Fibroblast of mammary gland (primary cell): Measurements from ENCODE around the gene GALK2.

Source experiments
- DNase-seq: peaks from one replicate; pipeline ENCODE4 v3.0.0-alpha.2; 2010; ENCODE audit warnings: low read depth
- H3K4me3 ChIP-seq: 2 replicates; pipeline ENCODE4 v1.5.1; 2011; ENCODE audit warnings: low read depth, mild to moderate bottlenecking, low read length, moderate library complexity; ENCODE audit not compliant: control insufficient read depth
- TF ChIP-seq, protein P1 (sequence below): conservative IDR thresholded peaks from 2 replicates; pipeline ENCODE4 v1.5.1; 2011; ENCODE audit warnings: low read depth, low read length, inconsistent platforms; ENCODE audit not compliant: control insufficient read depth, insufficient read depth

GALK2 gene

DNA sequence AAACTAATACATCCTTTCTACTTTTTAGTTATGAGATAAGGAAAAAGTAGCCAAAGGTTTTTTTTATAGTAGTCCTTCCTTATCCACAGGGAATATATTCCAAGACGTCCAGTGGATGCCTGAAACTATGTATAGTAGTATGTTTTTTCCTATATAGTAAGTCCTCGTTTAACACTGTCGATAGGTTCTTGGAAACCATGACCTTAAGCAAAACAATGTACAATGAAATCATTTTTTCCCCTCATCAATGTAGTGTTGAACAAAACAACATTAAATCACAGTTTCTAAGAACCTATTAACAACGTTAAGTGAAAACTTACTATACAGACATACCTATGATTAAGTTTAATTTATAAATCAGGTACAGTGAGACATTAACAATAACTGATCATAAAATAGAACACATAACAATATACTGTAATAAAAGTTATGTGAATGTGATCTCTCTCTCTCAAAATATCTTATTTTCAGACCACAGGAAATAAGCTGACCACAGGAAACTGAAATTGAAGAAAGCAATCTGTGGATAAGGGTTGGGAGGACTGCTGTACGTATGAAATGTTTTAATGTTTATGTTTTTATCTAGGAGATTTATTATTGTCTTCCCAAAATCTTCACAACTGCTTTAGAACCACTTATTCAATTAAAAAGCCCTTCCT is 35.2 kb upstream of the GALK2 start:
- DNase-seq, result no peak
- TF ChIP-seq, protein P1, sequence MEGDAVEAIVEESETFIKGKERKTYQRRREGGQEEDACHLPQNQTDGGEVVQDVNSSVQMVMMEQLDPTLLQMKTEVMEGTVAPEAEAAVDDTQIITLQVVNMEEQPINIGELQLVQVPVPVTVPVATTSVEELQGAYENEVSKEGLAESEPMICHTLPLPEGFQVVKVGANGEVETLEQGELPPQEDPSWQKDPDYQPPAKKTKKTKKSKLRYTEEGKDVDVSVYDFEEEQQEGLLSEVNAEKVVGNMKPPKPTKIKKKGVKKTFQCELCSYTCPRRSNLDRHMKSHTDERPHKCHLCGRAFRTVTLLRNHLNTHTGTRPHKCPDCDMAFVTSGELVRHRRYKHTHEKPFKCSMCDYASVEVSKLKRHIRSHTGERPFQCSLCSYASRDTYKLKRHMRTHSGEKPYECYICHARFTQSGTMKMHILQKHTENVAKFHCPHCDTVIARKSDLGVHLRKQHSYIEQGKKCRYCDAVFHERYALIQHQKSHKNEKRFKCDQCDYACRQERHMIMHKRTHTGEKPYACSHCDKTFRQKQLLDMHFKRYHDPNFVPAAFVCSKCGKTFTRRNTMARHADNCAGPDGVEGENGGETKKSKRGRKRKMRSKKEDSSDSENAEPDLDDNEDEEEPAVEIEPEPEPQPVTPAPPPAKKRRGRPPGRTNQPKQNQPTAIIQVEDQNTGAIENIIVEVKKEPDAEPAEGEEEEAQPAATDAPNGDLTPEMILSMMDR, result no peak
- no peak overlapping the region for H3K4me3 ChIP-seq

DNA sequence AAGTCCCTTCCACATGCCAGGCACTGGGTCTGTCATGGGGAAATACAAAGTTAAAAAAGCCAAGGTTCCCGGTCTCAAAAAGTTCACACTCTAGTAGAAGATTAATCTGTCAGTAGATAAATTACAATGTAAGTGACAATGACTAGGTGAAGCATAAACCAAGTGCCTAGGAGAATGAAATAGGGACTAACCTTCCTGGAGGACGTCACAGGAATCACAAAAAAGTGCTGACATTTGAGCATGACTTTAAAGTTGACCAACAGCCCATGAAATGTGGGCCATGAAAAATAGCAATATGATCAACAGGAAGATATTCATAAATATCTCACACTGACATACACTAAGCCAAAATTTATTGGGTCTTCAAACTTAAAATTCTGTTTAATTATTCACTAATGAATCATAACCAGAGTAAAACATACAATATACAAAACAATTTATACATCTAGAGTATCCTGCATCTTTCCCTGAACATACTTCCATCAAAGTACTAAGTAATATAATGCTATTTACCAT is 34.6 kb upstream of the GALK2 start:
- DNase-seq, result no peak
- TF ChIP-seq, protein P1, result no peak
- no peak overlapping the region for H3K4me3 ChIP-seq

DNA sequence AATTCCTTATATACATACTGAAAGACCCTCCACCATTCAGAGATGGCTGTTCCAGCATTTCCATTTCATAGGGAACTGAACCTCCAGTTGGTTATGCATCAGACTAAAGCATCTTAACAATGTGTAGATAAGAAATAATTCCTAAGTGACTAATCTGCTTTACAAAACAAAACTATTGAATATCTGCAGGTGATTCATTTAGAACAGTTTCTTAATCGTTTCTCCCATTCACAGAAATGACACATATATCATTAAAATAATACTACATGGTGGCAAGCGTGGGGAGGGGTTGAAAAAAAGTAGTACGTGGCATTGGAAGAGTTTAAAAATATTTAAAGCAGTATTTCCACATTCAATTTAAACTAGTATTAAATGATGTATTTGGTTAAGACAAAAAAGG is 34.1 kb upstream of the GALK2 start:
- peak; percentile 74 for DNase-seq
- no peak overlapping the region for H3K4me3 ChIP-seq
- TF ChIP-seq, protein P1, result no peak

DNA sequence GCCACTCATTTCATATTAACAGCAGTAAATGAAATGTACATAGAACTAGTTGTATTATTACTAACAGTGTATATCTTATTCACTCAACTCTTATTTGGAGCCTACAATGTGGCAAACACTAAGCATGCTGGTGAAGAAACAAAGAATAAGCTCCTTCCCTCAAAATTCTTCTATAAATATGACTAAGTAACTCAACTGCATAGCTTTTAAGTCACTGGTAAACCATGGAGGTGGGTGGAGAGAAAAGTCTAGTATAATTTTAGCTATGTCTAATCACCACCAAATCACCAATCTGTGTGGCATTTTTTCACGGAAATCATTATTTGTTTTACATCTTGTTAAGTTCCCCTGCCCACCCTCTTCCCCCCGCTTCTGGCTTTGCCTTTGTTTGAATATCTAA is 32.2 kb upstream of the GALK2 start:
- no peak overlapping the region for H3K4me3 ChIP-seq
- DNase-seq, result peak; percentile 35
- TF ChIP-seq, protein P1, result no peak

DNA sequence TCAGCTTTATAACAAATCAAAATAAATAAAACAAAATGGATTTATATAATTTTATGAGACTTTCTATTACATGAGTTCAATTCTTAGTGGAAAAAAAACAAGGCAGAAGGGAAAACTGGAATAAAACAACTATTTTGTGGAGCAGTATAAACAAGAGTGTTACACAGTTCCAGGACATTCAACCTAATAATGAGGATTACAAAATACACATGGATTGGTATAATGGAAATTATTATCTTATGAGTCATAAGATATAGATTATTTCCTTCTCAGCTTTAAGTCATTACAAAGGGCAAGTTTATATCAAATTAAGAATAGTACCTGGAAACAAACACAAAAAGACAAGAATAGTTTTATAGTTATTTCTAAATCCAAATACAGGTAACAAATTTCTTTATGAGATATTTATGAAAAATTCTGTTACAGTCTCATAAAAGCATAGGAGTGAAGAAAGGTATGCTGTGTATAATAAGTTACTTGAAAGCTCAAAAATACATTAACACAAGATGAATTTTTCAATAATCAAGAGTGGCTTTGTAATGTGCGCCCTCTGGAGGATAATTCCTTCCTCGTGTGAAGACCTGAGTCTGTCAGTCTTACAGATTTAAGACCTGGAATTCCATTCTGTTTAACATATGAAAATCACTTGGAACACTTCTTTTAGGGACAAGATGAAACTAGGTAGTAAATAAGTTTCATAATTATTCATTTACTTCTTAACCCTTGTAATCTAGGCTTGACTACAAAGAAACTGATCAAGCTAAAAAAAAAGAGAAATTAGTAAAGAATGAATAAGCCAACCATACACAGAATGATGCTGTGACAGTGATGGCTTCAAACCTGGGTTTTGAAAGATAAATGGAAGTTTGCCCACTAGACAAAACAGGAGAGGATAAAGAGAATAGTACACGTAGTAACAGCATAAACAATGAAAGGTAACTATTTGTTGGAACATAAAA is 24.1 kb upstream of the GALK2 start:
- no peak overlapping the region for H3K4me3 ChIP-seq
- DNase-seq, result peak; percentile 75
- TF ChIP-seq, protein P1, result peak; percentile 80

DNA sequence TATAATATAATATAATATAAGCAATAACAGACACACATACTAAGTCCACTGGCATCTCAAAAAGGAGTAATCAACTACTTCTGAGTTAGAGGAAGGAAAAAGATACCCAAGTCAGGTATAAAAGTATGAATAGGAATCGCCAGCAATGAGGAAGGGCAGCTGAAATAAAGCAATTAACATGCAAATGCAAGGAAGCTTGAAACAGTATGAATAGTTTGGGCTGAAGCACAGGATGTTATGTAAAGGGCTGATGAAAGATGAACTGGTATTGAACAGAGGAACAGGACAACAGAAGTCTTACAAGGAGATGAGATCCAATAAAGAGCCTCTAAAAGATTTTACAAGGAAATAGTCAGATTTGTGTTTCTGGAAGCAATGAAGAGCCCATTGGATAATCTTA is 21.7 kb upstream of the GALK2 start:
- TF ChIP-seq, protein P1, result no peak
- DNase-seq, result no peak
- H3K4me3 ChIP-seq, result no peak overlapping the region
